Karpas-422 (cell line): ENCODE results near the gene MLF2. TPM values are rescaled to one million over a fixed set of nuclear protein-coding genes. Genes with fewer than 3 reads are reported as not detected.

Experiments
- DNase-seq: peaks from one replicate; pipeline ENCODE4 v3.0.0-alpha.2; 2015
- H2AFZ ChIP-seq: fragments of 200-600 bp; sonication (generic); 2 replicates; pipeline ENCODE4 v1.6.1; 2014; ENCODE audit warnings: antibody characterized with exemption, low read length, mixed read lengths
- H3K27ac ChIP-seq: fragments of 200-600 bp; sonication (generic); 2 replicates; pipeline ENCODE4 v1.5.1; 2014; ENCODE audit warnings: mild to moderate bottlenecking, low read length, moderate library complexity
- H3K27me3 ChIP-seq: fragments of 200-600 bp; sonication (generic); 2 replicates; pipeline ENCODE4 v1.6.1; 2014; ENCODE audit warnings: low read length, mixed read lengths
- H3K36me3 ChIP-seq: fragments of 200-600 bp; sonication (generic); 2 replicates; pipeline ENCODE4 v1.6.1; 2014; ENCODE audit warnings: low read length, mixed read lengths; ENCODE audit not compliant: insufficient read depth
- H3K4me1 ChIP-seq: fragments of 200-600 bp; sonication (generic); 2 replicates; pipeline ENCODE4 v1.6.1; 2014; ENCODE audit warnings: mild to moderate bottlenecking, low read length, mixed read lengths
- H3K4me2 ChIP-seq: fragments of 200-600 bp; sonication (generic); 2 replicates; pipeline ENCODE4 v1.6.1; 2014; ENCODE audit warnings: low read length, low read depth, mild to moderate bottlenecking; ENCODE audit not compliant: poor library complexity, severe bottlenecking
- H3K4me3 ChIP-seq: fragments of 200-600 bp; sonication (generic); 2 replicates; pipeline ENCODE4 v1.5.1; 2014; ENCODE audit warnings: mild to moderate bottlenecking, antibody characterized with exemption, low read length, mixed read lengths
- H3K79me2 ChIP-seq: fragments of 200-600 bp; sonication (generic); 2 replicates; pipeline ENCODE4 v1.6.1; 2014; ENCODE audit warnings: mild to moderate bottlenecking, low read length, mixed read lengths
- H3K9ac ChIP-seq: fragments of 200-600 bp; sonication (generic); 2 replicates; pipeline ENCODE4 v1.6.0; 2014; ENCODE audit warnings: low read length
- H3K9me2 ChIP-seq: fragments of 200-600 bp; sonication (generic), shearing (Covaris generic); replicated peaks from 2 replicates; pipeline ENCODE4 v1.6.0; 2014; ENCODE audit warnings: mild to moderate bottlenecking, low read length, moderate library complexity; ENCODE audit not compliant: insufficient read depth
- H3K9me3 ChIP-seq: fragments of 300-700, 200-600 bp; sonication (generic); 2 replicates; pipeline ENCODE4 v1.6.1; 2014; ENCODE audit warnings: low read length, mixed read lengths
- H4K20me1 ChIP-seq: fragments of 200-600 bp; sonication (generic); 2 replicates; pipeline ENCODE4 v1.6.1; 2014; ENCODE audit warnings: mild to moderate bottlenecking, antibody characterized with exemption, low read length, low read depth; ENCODE audit not compliant: insufficient read depth
- small RNA-seq: library from RNA; depleted of rRNA; stranded (forward); fragments of <200 nt; gene quantifications from one replicate; pipeline ENCODE3, GENCODE V24; 2014
- total RNA-seq: library from RNA; depleted of rRNA; stranded (reverse); fragments of >200 nt; shearing (Covaris generic); gene quantifications from 2 replicates; pipeline ENCODE4 v1.2.3, GENCODE V29; 2014; ENCODE audit warnings: low replicate concordance; rRNA removed

MLF2 gene
- total RNA-seq, 1 experiment from 2014 or later: 183 TPM

GRCh38 chr12:6701078-6701768, 51.7 kb downstream of the MLF2 start:
- H3K4me3 ChIP-seq: no peak overlapping the region
- H4K20me1 ChIP-seq: no peaks in the 10 kb centered on the region
- no peak overlapping the region for H2AFZ ChIP-seq
- H3K9ac ChIP-seq: no peak overlapping the region
- H3K27me3 ChIP-seq: no peaks in the 10 kb centered on the region
- H3K4me2 ChIP-seq: no peak overlapping the region
- H3K36me3 ChIP-seq: no peaks in the 10 kb centered on the region
- H3K4me1 ChIP-seq: peaks cover 25% of the 10 kb centered on the region
- DNase-seq: peak; percentile 28
- H3K9me2 ChIP-seq: no peaks in the 10 kb centered on the region
- no peaks in the 10 kb centered on the region for H3K9me3 ChIP-seq
- H3K27ac ChIP-seq: no peak overlapping the region
- no peaks in the 10 kb centered on the region for H3K79me2 ChIP-seq

DNA sequence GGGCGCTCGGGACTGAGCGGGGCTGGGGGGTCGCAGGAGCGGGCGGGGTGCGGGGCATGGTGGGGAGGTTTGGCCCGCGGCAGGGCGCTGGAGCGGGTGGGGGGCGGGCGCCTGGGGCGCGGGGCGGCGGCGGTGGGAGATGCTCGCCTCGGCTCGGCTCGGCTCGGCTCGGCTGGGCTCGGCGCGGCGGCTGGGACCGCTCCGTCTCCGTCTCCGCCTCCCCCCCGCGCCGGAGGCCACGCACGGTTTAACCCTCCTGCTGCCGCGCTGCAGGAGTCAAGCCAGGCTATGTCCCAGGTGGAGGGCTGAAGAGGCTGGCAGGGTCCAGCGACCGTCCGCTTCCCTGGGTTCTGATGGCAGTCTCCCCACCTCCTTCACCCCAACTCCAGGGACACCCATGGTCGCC, 52.3 kb downstream of the MLF2 start, which contains the start of gene PIANP:
Gene PIANP (minus strand): TSS at position 170 of the 406 bp plus-strand sequence. CDS start 2,754 bp downstream, outside the sequence.
- Histone ChIP-seq H4K20me1 (no peaks in the 10 kb centered on the region), H3K4me3 (no peak within 1 kb of the TSS), H3K27me3 (no peaks in the 10 kb centered on the region), H2AFZ (no peak within 1 kb of the TSS), H3K9me2 (no peaks in the 10 kb centered on the region), H3K4me2 (no peak within 1 kb of the TSS), H3K9me3 (no peaks in the 10 kb centered on the region), H3K27ac (no peak within 1 kb of the TSS), H3K79me2 (no peaks in the 10 kb centered on the region), H3K36me3 (no peaks in the 10 kb centered on the region), H3K9ac (no peak within 1 kb of the TSS), H3K4me1 (peaks cover 30% of the 10 kb centered on the region)
- DNase-seq: peak; percentile 41

DNA sequence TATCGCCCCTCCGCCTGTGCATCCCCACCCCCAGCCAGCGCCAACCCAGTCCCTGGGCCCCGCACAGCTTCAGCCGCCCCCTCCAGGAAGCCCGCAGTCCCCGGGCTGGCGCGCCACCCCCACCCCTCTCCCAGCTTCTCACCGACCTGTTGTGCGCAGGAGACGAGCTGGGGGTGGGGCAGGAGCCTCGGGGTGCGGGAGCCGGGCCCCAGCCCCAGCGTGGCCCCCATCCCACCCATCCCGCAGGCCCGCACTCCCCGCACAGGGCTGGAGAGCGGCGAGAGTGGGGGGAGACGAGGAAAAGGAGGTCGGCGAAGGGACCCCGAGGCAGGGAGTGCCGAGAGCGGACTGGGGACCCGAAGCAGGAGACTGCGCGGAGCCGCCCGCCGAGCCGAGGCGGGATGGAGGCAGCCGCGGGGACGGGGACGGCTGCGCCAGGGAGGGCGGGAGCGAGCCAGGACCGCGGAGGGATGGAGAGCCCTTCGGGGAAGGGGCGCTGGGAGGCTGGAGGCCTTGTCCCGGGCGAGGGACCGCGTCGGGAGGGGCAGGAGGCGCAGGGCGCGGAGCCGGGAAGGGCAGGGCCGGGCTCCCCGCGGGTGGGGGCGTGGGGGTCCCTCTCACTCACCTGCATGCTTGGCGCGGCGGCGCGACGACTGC, 52.8 kb downstream of the MLF2 start:
- H3K79me2 ChIP-seq: no peaks in the 10 kb centered on the region
- H3K4me3 ChIP-seq: no peak overlapping the region
- no peak overlapping the region for H2AFZ ChIP-seq
- H3K9me2 ChIP-seq: no peaks in the 10 kb centered on the region
- no peaks in the 10 kb centered on the region for H3K9me3 ChIP-seq
- H3K27ac ChIP-seq: no peak overlapping the region
- H3K4me1 ChIP-seq: peaks cover 36% of the 10 kb centered on the region
- peak; percentile 12 for DNase-seq
- no peak overlapping the region for H3K9ac ChIP-seq
- no peaks in the 10 kb centered on the region for H3K27me3 ChIP-seq
- no peak overlapping the region for H3K4me2 ChIP-seq
- no peaks in the 10 kb centered on the region for H4K20me1 ChIP-seq
- H3K36me3 ChIP-seq: no peaks in the 10 kb centered on the region

- Histone ChIP-seq H3K27ac (no peak overlapping the region), H3K79me2 (no peaks in the 10 kb centered on the region), H3K4me3 (no peak overlapping the region), H3K9me2 (no peaks in the 10 kb centered on the region), H3K9ac (no peak overlapping the region), H3K36me3 (no peaks in the 10 kb centered on the region), H2AFZ (no peak overlapping the region), H3K4me1 (peaks cover 43% of the 10 kb centered on the region), H3K4me2 (no peak overlapping the region), H3K9me3 (no peaks in the 10 kb centered on the region), H3K27me3 (no peaks in the 10 kb centered on the region), H4K20me1 (no peaks in the 10 kb centered on the region)
- DNase-seq: peak; percentile 36
Measured at GRCh38 chr12:6699259-6699988, 53.5 kb downstream of the MLF2 start.

GRCh38 chr12:6698352-6699046, 54.4 kb downstream of the MLF2 start:
- Histone ChIP-seq H3K9me3 (no peaks in the 10 kb centered on the region), H3K9ac (peak overlapping the region; percentile 28; the same call in 1 of the 2 replicates), H4K20me1 (no peaks in the 10 kb centered on the region), H3K27me3 (no peaks in the 10 kb centered on the region), H3K36me3 (no peaks in the 10 kb centered on the region), H3K27ac (no peak overlapping the region), H3K4me1 (peaks cover 42% of the 10 kb centered on the region), H2AFZ (peak overlapping the region; percentile 2; the same call in 1 of the 2 replicates), H3K79me2 (no peaks in the 10 kb centered on the region), H3K4me3 (no peak overlapping the region), H3K4me2 (no peak overlapping the region), H3K9me2 (no peaks in the 10 kb centered on the region)
- peak; percentile 49 for DNase-seq

Small RNA genes within 50 kb of the gene (small RNA-seq; reads per million reads assigned to genes)
- not detected for gene RNU6-781P

Other genes starting within 250 kb of the MLF2 start
- 13,828 and 17,952 TPM in 2 replicates for gene GAPDH, start 218.6 kb downstream of the MLF2 start, total RNA-seq
- 8.2 and 14.5 TPM in 2 replicates for gene IFFO1, start 197.1 kb downstream of the MLF2 start, total RNA-seq
- gene NOP2, start 184.8 kb downstream of the MLF2 start, total RNA-seq: 66.2 and 85.7 TPM in 2 replicates
- gene CHD4, start 145.8 kb downstream of the MLF2 start, total RNA-seq: 216 and 315 TPM in 2 replicates
- 10.3 and 14.6 TPM in 2 replicates for gene LPAR5, start 117.2 kb downstream of the MLF2 start, total RNA-seq
- gene ACRBP, start 105.7 kb downstream of the MLF2 start, total RNA-seq: 2.2 and 4.2 TPM in 2 replicates
- gene ING4, start 90.0 kb downstream of the MLF2 start, total RNA-seq: 40.1 and 52.9 TPM in 2 replicates
- 35.5 and 39.2 TPM in 2 replicates for gene ZNF384, start 63.8 kb downstream of the MLF2 start, total RNA-seq
- gene PIANP, start 52.3 kb downstream of the MLF2 start, total RNA-seq: not detected in 2 replicates
- 39.2 and 42.9 TPM in 2 replicates for gene COPS7A, start 29.1 kb downstream of the MLF2 start, total RNA-seq
- gene PTMS, start 13.2 kb upstream of the MLF2 start, total RNA-seq: 5.0 and 7.3 TPM in 2 replicates
- gene LAG3, start 19.4 kb upstream of the MLF2 start, total RNA-seq: 0.22 and 0.32 TPM in 2 replicates
- not detected in 2 replicates for gene CD4, start 36.4 kb upstream of the MLF2 start, total RNA-seq
- gene GPR162, start 68.7 kb upstream of the MLF2 start, total RNA-seq: not detected in 2 replicates
- gene P3H3, start 75.3 kb upstream of the MLF2 start, total RNA-seq: 3.1 and 8.3 TPM in 2 replicates
- gene GNB3, start 87.8 kb upstream of the MLF2 start, total RNA-seq: 14.9 and 27.0 TPM in 2 replicates
- gene CDCA3, start 98.1 kb upstream of the MLF2 start, total RNA-seq: 47.6 and 70.0 TPM in 2 replicates
- gene USP5, start 99.0 kb upstream of the MLF2 start, total RNA-seq: 36.9 and 66.6 TPM in 2 replicates
- gene TPI1, start 114.4 kb upstream of the MLF2 start, total RNA-seq: 1,584 and 1,673 TPM in 2 replicates
- 5.9 and 7.4 TPM in 2 replicates for gene SPSB2, start 120.2 kb upstream of the MLF2 start, total RNA-seq
- 8.7 and 9.7 TPM in 2 replicates for gene LRRC23, start 151.7 kb upstream of the MLF2 start, total RNA-seq
- 40.3 and 43.1 TPM in 2 replicates for gene ENO2, start 161.4 kb upstream of the MLF2 start, total RNA-seq
- 8.8 and 11.7 TPM in 2 replicates for gene ATN1, start 174.8 kb upstream of the MLF2 start, total RNA-seq
- not detected in 2 replicates for gene RNU7-1, start 190.7 kb upstream of the MLF2 start, total RNA-seq
- gene C12orf57, start 190.9 kb upstream of the MLF2 start, total RNA-seq: 264 and 402 TPM in 2 replicates
- gene PTPN6, start 198.2 kb upstream of the MLF2 start, total RNA-seq: 411 and 673 TPM in 2 replicates
- gene PHB2, start 217.5 kb upstream of the MLF2 start, total RNA-seq: 353 and 644 TPM in 2 replicates
- gene EMG1, start 217.8 kb upstream of the MLF2 start, total RNA-seq: 56.6 and 71.1 TPM in 2 replicates